Measurements from ENCODE around the gene WNT5B. TPM values are rescaled to one million over a fixed set of nuclear protein-coding genes. Genes with fewer than 3 reads are reported as not detected.

WNT5B gene
- total RNA-seq, 2 experiments from 2014 or later = 0.86 to 14.7 TPM

GRCh38 chr12:1616233-1617066 is 12.6 kb upstream of the WNT5B start:
- Histone ChIP-seq H3K36me3 (ENCODE audit: insufficient read depth, low read length) (no peaks in the 10 kb centered on the region), H4K20me1 (ENCODE audit: insufficient read depth, low read length) (no peaks in the 10 kb centered on the region), H2AFZ (ENCODE audit: low read length) (no peak overlapping the region), H3K9me3 (ENCODE audit: low read length) (no peaks in the 10 kb centered on the region), H3K79me2 (ENCODE audit: insufficient read depth, low read depth, low read length) (no peaks in the 10 kb centered on the region), H3K4me1 (ENCODE audit: insufficient read depth, low read length, poor library complexity, severe bottlenecking) (peaks cover 10% of the 10 kb centered on the region), H3K4me2 (ENCODE audit: low read length) (no peak overlapping the region), H3K27ac (ENCODE audit: low read depth, low read length, poor library complexity, severe bottlenecking) (no peak overlapping the region), H3K9me2 (ENCODE audit: insufficient read depth, low read length) (no peaks in the 10 kb centered on the region), H3K4me3 (ENCODE audit: low read depth, low read length, poor library complexity, severe bottlenecking) (no peak overlapping the region)
- POLR2A ChIA-PET = interaction anchor here (0.6 to 1.7 kb wide), 3 partner anchors 14 to 1150 kb away, joined by 3 to 5 read pairs (median 3); no protein-coding TSS in a partner anchor
- no TSS peak for BruUV-seq (replicated peaks)
- TF ChIP-seq EZH2phosphoT487 (IDR thresholded peaks at IDR 0.05; ENCODE audit: borderline replicate concordance, low read depth, low read length) = no peak
- no peak for TF ChIP-seq CTCF (conservative IDR thresholded peaks at IDR 0.05; ENCODE audit: low read length)
- CTCF ChIA-PET (ENCODE audit: unreplicated experiment) = no interaction called here
- DNase-seq (ENCODE audit: low spot score) = peak; percentile 28
- intact Hi-C loops (cut with micrococcal nuclease; ENCODE audit: unreplicated experiment) = no loop called here

GRCh38 chr12:1618489-1618888 is 10.5 kb upstream of the WNT5B start:
- Histone ChIP-seq H3K36me3 (ENCODE audit: insufficient read depth, low read length) (no peaks in the 10 kb centered on the region), H3K79me2 (ENCODE audit: insufficient read depth, low read depth, low read length) (no peaks in the 10 kb centered on the region), H3K4me1 (ENCODE audit: insufficient read depth, low read length, poor library complexity, severe bottlenecking) (peaks cover 10% of the 10 kb centered on the region), H2AFZ (ENCODE audit: low read length) (no peak overlapping the region), H3K27ac (ENCODE audit: low read depth, low read length, poor library complexity, severe bottlenecking) (no peak overlapping the region), H3K4me3 (ENCODE audit: low read depth, low read length, poor library complexity, severe bottlenecking) (no peak overlapping the region), H3K9me2 (ENCODE audit: insufficient read depth, low read length) (no peaks in the 10 kb centered on the region), H3K4me2 (ENCODE audit: low read length) (no peak overlapping the region), H4K20me1 (ENCODE audit: insufficient read depth, low read length) (no peaks in the 10 kb centered on the region), H3K9me3 (ENCODE audit: low read length) (no peaks in the 10 kb centered on the region)
- DNase-seq (ENCODE audit: low spot score) = no peak
- CTCF ChIA-PET (ENCODE audit: unreplicated experiment) = no interaction called here
- TF ChIP-seq CTCF (conservative IDR thresholded peaks at IDR 0.05; ENCODE audit: low read length) = no peak
- TF ChIP-seq EZH2phosphoT487 (IDR thresholded peaks at IDR 0.05; ENCODE audit: borderline replicate concordance, low read depth, low read length) = no peak
- POLR2A ChIA-PET = no interaction called here
- BruUV-seq (replicated peaks) = no TSS peak
- intact Hi-C loops (cut with micrococcal nuclease; ENCODE audit: unreplicated experiment) = no loop called here

- Histone ChIP-seq H3K36me3 (ENCODE audit: insufficient read depth, low read length) (no peaks in the 10 kb centered on the region), H3K79me2 (ENCODE audit: insufficient read depth, low read depth, low read length) (no peaks in the 10 kb centered on the region), H4K20me1 (ENCODE audit: insufficient read depth, low read length) (no peaks in the 10 kb centered on the region), H3K9me3 (ENCODE audit: low read length) (no peaks in the 10 kb centered on the region), H3K27ac (ENCODE audit: low read depth, low read length, poor library complexity, severe bottlenecking) (no peak overlapping the region), H3K4me1 (ENCODE audit: insufficient read depth, low read length, poor library complexity, severe bottlenecking) (peaks cover 10% of the 10 kb centered on the region), H3K4me3 (ENCODE audit: low read depth, low read length, poor library complexity, severe bottlenecking) (no peak overlapping the region), H3K9me2 (ENCODE audit: insufficient read depth, low read length) (no peaks in the 10 kb centered on the region), H3K4me2 (ENCODE audit: low read length) (no peak overlapping the region), H2AFZ (ENCODE audit: low read length) (no peak overlapping the region)
- no peak for TF ChIP-seq CTCF (conservative IDR thresholded peaks at IDR 0.05; ENCODE audit: low read length)
- no peak for TF ChIP-seq EZH2phosphoT487 (IDR thresholded peaks at IDR 0.05; ENCODE audit: borderline replicate concordance, low read depth, low read length)
- intact Hi-C loops (cut with micrococcal nuclease; ENCODE audit: unreplicated experiment) = no loop called here
- BruUV-seq (replicated peaks) = no TSS peak
- no peak for DNase-seq (ENCODE audit: low spot score)
- ChIA-PET POLR2A (interaction anchor here (0.6 kb wide), 1 partner anchor 21 kb away, joined by 3 read pairs; no protein-coding TSS in a partner anchor), CTCF (ENCODE audit: unreplicated experiment) (interaction anchor here (0.8 kb wide), 1 partner anchor 11 kb away, joined by 3 read pairs; no protein-coding TSS in a partner anchor)
These were observed 9.9 kb upstream of the WNT5B start for GRCh38 chr12:1619159-1619558.
